DMS53 treated with DMSO at 0.1 percent for 48 hours (cell line): ENCODE data around the gene USP3.

Source experiments
- DNase-seq: peaks from one replicate; lab custom pipeline; 2025; ENCODE audit not compliant: unreplicated experiment; lab: John Stamatoyannopoulos, UW

USP3 gene

DNA sequence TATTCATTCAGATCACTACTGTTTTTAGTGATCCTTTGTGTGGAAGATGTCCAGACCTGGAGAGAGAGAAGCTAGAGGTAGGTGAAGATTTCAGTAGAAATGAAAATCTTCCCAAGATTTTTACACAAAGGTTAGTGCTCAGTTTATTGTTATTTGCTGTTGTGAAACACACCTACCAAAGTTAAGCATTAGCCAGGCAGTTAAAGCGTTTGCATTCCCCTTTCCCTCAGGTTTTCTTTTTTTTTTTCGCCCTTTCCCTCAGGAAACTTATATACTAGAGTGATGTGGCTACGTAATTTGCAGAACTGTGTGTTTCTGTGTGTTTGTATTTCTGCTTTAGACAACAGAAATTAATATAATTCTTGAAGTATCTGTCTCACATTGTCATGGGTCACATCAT is 34.5 kb downstream of the USP3 start:
- no peak for DNase-seq

GRCh38 chr15:63539521-63539920 is 35.1 kb downstream of the USP3 start:
- no peak for DNase-seq

GRCh38 chr15:63539998-63540397 is 35.6 kb downstream of the USP3 start:
- DNase-seq, result no peak

- no peak for DNase-seq
Measured at GRCh38 chr15:63540449-63540848, 36.1 kb downstream of the USP3 start.

- no peak for DNase-seq
Measured at GRCh38 chr15:63544258-63545026, 40.0 kb downstream of the USP3 start.

- no peak for DNase-seq
Measured at GRCh38 chr15:63545520-63545919, 41.1 kb downstream of the USP3 start.

GRCh38 chr15:63551400-63551799 is 47.0 kb downstream of the USP3 start:
- DNase-seq, result no peak

DNA sequence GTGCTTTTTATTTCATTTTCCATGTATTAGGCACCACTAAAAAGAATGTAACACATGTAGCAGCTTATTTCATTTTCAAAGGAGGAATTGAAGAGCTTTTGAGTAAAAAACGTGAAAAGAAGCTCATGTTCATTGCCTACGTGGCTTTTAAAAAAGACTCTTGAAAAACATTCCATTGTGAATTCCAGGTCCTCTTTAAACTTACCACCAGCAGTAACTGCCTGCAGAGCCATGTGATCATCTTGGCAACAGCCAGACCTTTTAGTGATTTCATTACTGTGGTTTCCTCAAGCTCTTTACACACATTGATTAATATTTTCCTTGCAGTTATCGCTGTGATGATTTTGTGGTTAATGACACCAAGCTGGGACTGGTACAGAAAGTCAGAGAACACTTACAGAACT is 49.0 kb downstream of the USP3 start:
- no peak for DNase-seq

GRCh38 chr15:63554337-63554927 is 50.0 kb downstream of the USP3 start:
- no peak for DNase-seq

DNA sequence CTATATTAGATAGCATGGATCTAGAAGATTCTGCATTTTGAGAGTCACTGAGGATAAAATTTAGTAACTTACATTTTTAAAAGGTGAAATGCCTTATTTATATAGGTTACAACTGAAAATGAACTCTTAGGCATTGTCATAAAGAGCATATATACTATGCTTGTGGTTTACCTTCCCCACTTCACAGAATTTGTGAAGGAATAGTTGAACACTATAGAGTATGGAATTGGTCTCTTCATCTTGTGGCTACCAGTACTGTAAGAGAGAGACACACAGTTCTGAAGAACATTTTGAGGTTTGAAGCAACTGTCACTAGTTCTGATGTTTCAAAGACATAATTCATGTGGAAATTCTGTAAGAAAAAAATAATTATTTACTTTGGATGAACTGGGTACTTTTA is 51.1 kb downstream of the USP3 start:
- no peak for DNase-seq

GRCh38 chr15:63556246-63556645 is 51.9 kb downstream of the USP3 start:
- no peak for DNase-seq

DNA sequence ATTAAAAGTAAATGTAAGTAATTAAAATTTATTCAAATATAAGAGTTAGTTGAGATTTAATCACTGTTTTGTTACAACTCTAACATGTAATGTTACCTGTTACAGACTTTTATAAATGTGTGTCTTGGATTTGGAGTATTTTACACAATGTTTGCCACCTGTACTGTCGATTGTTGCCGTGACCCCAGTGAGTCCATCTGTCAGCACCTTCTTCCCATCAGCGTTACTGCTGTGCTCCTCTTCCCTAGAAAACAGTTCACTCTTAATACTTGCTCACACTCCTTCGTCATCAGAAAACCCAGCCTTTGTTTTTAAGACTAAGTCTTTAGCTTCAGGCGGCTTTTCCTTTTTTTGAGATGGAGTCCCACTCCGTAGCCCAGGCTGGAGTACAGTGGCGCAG is 52.3 kb downstream of the USP3 start:
- no peak for DNase-seq

DNA sequence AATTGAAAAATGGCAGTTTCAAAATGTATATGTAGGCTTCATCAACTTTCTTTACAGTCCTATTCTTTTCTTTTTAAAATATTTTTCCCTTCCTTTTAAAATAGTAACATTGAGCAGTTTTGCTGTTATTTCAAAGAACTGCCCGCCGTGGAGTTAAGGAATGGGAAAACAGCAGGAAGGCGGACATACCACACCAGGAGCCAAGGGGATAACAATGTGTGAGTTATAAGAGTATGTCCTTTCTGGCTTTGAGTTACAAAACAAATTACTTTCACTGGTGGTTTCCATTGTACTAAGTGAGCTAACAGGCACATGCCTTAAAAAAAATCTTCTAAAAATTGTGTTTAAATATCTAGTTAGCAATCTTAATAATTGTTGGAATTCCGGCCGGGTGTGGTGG is 55.4 kb downstream of the USP3 start:
- no peak for DNase-seq

DNA sequence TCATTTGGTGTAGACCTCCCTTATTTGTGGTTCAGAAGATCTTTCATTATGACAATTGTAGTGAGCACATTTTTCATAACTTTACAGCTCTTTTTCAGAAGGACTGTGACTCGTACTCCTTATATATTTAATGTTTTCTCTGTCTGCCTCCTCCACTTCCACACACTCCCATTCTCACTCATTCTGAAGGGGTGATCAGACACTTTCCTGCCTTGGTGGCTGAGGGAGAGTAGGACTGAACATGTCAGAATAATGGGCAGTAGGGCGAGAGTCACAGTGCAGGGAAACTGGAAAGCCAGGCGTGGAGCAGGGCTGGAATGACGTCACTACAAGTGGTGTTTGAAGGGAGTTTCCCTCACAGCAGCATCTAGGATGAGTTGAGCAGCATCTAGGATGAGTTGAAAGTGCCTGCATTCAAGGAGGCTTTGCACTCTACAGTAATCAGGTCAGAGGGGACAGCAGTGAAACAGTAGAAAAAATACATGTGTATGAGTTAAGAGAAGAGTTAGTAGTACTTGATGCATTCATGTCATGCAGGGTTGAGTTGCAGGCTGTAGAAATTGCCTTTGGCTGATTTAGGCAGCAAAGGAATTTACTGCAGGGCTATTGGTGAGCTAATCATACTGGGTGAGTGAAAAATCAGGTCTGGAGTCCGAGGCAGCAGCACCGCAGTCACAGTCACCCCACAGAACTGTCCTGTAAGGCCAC is 56.5 kb downstream of the USP3 start:
- DNase-seq, result no peak

DNA sequence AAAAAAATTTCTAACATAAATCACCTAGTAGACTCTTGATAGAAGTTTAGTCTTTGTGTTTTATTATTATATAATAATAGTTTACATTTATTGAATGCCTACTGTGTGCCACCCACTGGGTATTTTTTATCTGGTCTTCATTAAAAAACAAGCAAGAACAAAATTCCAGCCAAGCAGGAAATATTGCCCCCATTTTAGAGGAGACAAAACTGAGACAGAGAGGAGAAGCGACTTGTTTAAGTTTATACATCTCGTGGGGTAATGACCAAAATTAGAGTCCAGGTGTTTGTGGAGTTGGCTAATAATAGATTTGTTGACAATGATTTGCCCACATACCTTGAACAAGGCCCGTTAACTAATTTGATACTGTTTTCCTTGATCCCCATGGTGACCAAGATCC is 59.7 kb downstream of the USP3 start:
- no peak for DNase-seq

GRCh38 chr15:63565536-63566186 is 61.3 kb downstream of the USP3 start:
- no peak for DNase-seq

GRCh38 chr15:63572749-63573464 is 68.5 kb downstream of the USP3 start:
- DNase-seq, result no peak

DNA sequence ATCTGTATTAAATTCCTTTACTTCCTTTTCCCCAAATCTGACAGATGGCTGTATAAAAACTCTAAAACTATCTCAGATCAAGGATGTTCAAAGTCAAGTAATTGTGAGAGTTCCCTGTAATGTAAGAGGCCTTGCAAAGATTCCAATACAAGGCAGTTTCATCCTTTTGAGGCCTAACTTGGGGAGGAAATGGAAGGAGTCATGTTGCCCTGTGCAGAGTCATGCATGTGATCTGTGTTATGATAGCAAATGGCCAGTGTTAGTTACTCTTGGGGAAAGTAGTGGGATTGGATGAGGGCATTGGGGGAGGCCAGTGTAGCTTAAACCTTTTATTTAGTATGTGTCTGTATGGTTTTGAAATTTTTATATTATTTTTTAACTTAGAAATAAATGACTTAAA is 69.1 kb downstream of the USP3 start:
- no peak for DNase-seq

DNA sequence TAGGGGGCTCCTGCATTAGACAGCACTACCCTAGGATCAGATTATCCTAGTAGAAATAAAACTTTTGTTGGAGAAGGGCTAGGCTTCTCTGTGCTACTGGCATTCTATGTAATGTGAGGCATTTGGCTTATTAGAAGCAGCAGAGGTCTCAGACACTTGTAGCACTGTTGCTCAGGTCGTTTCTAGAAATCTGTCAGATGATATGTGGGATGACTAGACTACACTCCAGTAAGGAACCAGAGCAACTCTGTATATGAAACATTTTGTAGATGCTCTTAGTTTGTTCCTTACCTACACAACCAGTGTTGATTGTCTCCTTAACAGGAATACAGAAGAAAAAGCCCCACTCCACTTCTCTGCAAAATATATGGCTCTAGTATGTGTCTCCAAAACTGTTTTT is 70.9 kb downstream of the USP3 start:
- DNase-seq, result no peak

DNA sequence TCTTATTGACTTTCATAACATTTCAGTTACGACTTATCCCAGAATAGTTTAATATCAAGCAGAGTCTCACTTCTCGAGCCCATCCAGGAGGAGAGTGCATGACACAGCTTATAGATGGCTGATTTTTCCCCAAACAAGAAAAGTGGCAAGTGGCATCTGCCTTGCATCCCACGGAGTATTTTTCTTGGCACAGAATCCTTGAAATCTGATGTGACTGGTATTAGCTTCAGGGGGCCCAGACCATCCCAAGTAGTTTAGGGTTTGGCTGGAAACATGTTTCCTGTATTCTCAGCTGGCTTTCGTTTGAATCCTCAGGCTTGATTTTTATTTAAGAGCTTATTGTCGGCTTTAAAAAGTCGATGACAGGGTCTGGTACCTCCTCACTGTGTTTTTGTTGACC is 72.0 kb downstream of the USP3 start:
- DNase-seq, result no peak

GRCh38 chr15:63582179-63582578 is 77.8 kb downstream of the USP3 start:
- no peak for DNase-seq
